Hematopoietic multipotent progenitor cell treated with erythropoietin and hydrocortisone succinate and interleukin-3 and kit ligand, for 17 days (in vitro differentiated cells): ENCODE data around the gene RAB15.
A peak's percentile ranks its signal among the peaks of the same experiment; 100 is the strongest.
"Not testable (repeated sequence)": the region's sequence is repeated elsewhere in the genome, so short reads cannot be mapped to it uniquely, and the experiment has no call there.

Source experiments
- DNase-seq: peaks from one replicate; pipeline ENCODE4 v3.0.0-alpha.2; 2015; ENCODE audit warnings: low spot score

The RAB15 gene

GRCh38 chr14:64937821-64938193 is 34.3 kb downstream of the RAB15 start:
- peak; percentile 19 for DNase-seq

DNA sequence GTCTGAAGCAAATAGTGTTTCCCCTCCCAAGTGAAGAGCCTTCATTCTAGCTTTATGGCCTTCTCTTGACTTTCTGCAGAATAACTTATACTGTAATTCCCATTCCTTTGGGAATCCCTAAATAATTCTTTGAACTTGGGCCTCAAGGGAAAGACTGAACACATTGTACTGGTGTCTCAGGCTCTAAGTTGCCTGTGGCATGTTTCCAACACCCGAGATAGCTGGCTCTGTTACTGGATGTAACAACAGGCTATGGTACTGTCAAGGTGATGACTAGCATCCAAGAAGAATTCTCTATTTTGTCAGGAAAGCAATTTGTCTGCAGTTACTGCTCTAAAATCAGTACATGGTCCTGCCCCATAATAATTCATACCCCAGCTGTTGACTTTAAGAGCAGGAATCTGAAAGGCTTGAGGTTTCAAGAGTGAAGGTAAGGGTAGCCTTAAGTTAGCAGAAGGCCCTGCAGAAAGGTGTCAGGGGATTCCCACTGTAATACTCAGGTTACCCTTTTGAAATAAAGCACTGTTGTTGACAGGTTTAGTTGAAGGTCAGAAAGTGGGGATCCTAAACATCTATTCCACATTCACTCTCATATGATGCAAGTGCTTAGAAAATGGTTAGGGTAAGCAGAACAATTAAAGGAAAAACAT is 34.8 kb downstream of the RAB15 start:
- DNase-seq = no peak

- no peak for DNase-seq
These were observed 36.6 kb downstream of the RAB15 start for GRCh38 chr14:64935508-64935907.

DNA sequence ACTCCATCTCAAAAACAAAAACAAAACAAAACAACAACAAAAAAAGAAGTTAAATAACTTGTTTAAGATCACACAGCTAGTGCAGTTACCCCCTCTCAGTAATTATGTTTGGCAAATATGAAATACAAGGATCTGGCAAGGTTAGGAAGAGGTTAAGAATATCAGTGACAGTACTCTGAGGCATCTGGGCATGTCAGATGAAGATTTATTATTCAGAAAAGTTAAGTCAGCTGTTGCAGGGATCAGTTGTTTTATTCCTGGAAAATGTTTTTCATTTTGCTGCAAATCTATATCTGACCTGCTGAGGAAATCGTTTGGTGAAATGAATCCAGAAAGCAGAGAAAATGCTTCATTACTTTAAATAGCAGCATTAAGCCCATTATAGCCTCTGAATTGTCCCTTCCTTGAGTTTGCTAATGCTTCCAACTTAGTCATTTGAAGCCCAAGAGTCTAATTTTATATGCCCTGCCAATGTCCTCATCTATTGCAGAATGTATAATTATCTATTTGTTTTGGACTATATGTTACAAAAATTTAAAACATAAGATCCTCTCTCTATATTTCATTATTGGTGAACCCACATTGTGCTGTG is 37.7 kb downstream of the RAB15 start:
- no peak for DNase-seq

DNA sequence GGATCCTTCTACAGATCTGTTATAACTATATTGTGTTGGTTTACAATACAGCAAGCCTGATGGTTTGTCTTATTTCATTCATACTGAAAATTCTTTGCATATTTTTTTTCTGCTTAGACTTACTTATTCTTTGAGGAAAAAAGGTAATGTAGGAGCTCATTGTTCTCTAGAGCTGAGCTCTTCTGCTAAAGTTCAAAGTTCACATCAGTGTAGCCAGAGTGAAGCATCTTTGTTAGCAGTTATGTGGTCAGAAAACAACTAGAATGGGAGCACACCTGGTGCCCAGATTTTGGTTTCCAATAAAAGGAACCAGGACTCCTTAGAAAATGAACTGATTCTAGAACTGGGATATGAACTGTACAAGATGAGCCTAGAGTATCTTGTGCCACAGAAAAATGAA is 39.9 kb downstream of the RAB15 start:
- no peak for DNase-seq

- DNase-seq = no peak
These were observed 41.0 kb downstream of the RAB15 start for GRCh38 chr14:64931123-64931522.

- no peak for DNase-seq
These were observed 41.9 kb downstream of the RAB15 start for GRCh38 chr14:64930085-64930843.

DNA sequence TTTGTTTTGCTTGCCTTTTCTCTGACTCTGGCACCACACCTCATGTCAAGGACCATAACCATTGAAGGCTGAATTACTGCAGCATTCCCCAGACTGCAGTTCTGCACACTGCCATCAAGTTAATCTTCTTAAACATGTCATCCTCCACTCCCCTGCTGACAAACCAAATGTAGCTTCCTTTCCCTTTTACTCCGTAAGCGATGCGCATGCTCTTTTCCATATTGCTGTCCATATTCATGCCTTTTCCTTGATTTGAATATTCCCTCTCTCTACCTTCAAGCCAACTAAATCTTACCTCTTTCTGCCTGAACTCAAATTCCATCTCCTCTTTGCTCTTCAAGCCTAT is 43.1 kb downstream of the RAB15 start:
- no peak for DNase-seq

DNA sequence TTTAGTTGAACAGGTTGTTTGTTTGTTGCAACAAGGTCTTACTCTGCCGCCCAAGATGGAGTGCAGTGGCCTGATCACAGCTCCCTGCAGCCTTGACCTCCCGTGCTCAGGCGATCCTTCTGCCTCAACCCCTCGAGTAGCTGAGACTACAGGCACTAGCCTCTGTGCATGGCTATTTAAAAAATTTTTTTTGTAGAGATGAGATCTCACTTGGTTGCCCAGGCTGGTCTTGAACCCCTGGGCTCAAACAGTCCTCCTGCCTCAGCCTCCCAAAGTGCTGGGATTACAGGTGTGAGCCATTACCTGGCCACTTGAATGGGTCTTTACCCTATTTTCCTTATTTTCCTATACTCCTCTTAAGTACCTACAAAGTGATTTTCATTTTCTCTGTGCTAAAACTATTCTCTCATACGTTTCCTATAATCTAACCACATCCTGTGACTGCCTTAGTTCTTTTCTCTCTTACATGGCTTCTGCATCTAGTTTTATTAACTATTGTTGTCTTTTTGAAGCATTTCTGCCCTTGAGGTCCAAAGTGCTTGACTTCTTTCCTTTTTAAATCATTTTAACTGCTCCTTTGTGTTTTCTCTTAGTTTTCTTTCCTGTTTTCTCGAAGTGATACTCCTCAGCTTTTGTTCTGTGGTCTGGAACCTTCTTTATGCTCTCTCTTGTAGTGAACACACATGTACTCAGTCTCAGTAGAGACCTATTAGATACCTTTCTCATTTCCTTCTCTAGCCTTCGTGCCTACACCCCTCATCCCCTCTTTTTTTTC is 43.7 kb downstream of the RAB15 start:
- no peak for DNase-seq

GRCh38 chr14:64927031-64927430 is 45.1 kb downstream of the RAB15 start:
- DNase-seq = peak; percentile 39

- DNase-seq = no peak
These were observed 45.6 kb downstream of the RAB15 start for GRCh38 chr14:64926398-64926995.

- DNase-seq = no peak
These were observed 49.1 kb downstream of the RAB15 start for GRCh38 chr14:64923015-64923414.

DNA sequence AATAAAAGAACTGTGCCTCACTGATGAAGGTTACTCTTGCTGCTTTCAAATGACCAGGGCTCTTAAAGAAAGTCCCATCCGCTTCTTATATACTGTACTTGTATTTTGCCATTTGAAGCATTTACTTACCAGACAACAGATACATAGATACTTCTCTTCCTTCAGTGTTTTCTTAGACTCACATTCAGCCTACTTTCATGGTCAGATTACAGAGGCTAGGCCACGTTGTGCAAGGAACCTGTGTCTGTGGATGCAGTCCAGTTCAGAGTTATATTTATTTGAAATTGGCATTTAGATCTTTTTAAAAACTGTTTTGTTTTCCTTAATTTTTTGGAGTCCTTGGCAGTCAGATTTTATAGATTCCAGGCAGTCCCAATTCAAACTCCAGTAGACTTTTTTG is 51.7 kb downstream of the RAB15 start:
- DNase-seq = no peak

- DNase-seq = no peak
These were observed 52.5 kb downstream of the RAB15 start for GRCh38 chr14:64919618-64920017.

DNA sequence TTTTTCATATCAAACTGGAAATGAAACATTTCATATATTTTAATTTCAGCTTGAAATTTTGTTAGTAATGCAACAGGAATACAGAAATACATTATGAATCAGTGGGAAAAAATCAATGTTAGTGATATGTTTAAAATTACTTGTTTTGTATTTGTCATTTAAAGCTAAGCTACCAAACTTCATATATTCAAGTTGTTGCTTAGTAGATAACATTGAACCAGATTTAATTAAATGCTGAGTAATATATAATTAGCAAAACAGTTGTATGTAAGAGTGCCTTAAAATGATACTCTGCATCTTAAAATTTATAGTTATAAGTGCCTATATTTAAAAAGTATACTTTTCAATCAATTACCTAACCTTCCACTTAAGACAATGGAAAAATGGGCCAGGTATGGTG is 52.9 kb downstream of the RAB15 start:
- DNase-seq = no peak

DNA sequence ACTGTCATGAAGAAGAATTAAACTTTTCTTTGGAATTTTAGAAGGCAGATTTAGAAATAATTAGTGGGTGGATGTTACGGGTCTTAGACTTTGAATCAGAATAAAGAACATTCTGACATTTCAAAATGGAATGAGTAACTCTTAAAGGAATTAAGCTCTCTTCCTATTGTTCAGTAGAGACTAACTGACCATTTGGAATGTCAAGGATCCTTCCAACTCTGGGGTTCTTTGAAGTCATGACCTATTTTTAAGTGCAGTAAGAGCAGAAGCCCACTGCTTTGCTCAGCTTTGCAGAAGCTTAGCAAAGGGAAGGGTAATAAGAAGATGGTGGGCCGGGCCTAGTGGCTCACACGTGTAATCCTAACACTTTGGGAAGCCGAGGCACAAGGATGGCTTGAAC is 53.9 kb downstream of the RAB15 start:
- DNase-seq = no peak

- DNase-seq = no peak
These were observed 56.3 kb downstream of the RAB15 start for GRCh38 chr14:64915797-64916196.

GRCh38 chr14:64915029-64915424 is 57.1 kb downstream of the RAB15 start:
- DNase-seq = no peak

- peak; percentile 100 for DNase-seq
These were observed 57.7 kb downstream of the RAB15 start, which contains the start of gene CHURC1 for GRCh38 chr14:64914237-64915028. TSS of gene CHURC1 (plus strand) at chr14:64914455. CDS start at chr14:64914496, 41 bp downstream.

- not testable (repeated sequence) for DNase-seq
These were observed 58.7 kb downstream of the RAB15 start for GRCh38 chr14:64913477-64913876.

- no peak for DNase-seq
These were observed 59.9 kb downstream of the RAB15 start for GRCh38 chr14:64912261-64912660.
